RWPE1 (cell line): ENCODE measurements around the gene PDE4D.

Experiments used
- CTCF ChIA-PET: fragments of 350-600 bp; sonication (Branson Sonifier 250); formaldehyde crosslinking; extraction: SDS; loops from one replicate; lab custom pipeline; 2021; lab: Yijun Ruan, JAX
- POLR2A ChIA-PET: fragments of 400-600 bp; formaldehyde crosslinking; extraction: SDS; loops from one replicate; lab custom pipeline; 2020; ENCODE audit warnings: antibody characterized with exemption; ENCODE audit not compliant: low non-redundant PET; lab: Yijun Ruan, JAX
- DNase-seq: peaks from one replicate; pipeline ENCODE4 v3.0.0; 2012; ENCODE audit warnings: low spot score
- H3K27ac ChIP-seq: fragments of 450-650 bp; 2 replicates; pipeline ENCODE4 v1.5.1; 2017
- TF ChIP-seq, protein P1 (sequence below): fragments of 450-650 bp; conservative IDR thresholded peaks from 2 replicates; pipeline ENCODE4 v1.5.1; 2017; ENCODE audit warnings: low read depth, mild to moderate bottlenecking

Gene PDE4D

DNA sequence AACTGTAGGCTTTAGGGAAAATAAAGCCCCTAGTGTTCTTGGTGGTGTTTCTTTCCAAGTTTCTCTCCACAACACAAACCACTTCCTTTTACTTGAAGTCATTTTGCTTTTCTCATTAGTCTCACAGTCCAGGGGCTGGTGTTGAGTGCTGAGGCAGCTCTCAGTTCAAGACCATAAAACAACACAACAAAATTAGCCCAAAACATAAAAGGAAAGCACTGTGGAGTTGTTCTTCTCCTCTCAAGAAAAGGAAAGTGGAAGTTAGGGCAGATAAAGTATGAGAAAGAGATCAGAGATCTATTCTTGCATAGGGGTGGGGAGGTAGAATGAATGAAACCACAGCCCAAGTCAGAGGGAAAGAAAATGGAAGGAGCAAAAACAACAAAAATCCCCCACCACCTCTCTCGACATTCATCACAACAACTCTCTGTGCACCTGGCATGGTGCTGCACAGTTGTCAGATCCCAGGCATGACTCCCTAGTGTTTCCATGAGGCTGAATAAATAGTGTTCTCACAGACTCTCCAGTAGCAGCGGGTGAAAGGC, 740.8 kb downstream of the PDE4D start:
- no peak for DNase-seq
- ChIA-PET CTCF (no interaction called here), POLR2A (no interaction called here)
- TF ChIP-seq, protein P1, sequence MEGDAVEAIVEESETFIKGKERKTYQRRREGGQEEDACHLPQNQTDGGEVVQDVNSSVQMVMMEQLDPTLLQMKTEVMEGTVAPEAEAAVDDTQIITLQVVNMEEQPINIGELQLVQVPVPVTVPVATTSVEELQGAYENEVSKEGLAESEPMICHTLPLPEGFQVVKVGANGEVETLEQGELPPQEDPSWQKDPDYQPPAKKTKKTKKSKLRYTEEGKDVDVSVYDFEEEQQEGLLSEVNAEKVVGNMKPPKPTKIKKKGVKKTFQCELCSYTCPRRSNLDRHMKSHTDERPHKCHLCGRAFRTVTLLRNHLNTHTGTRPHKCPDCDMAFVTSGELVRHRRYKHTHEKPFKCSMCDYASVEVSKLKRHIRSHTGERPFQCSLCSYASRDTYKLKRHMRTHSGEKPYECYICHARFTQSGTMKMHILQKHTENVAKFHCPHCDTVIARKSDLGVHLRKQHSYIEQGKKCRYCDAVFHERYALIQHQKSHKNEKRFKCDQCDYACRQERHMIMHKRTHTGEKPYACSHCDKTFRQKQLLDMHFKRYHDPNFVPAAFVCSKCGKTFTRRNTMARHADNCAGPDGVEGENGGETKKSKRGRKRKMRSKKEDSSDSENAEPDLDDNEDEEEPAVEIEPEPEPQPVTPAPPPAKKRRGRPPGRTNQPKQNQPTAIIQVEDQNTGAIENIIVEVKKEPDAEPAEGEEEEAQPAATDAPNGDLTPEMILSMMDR: no peak
- H3K27ac ChIP-seq: no peak overlapping the region

DNA sequence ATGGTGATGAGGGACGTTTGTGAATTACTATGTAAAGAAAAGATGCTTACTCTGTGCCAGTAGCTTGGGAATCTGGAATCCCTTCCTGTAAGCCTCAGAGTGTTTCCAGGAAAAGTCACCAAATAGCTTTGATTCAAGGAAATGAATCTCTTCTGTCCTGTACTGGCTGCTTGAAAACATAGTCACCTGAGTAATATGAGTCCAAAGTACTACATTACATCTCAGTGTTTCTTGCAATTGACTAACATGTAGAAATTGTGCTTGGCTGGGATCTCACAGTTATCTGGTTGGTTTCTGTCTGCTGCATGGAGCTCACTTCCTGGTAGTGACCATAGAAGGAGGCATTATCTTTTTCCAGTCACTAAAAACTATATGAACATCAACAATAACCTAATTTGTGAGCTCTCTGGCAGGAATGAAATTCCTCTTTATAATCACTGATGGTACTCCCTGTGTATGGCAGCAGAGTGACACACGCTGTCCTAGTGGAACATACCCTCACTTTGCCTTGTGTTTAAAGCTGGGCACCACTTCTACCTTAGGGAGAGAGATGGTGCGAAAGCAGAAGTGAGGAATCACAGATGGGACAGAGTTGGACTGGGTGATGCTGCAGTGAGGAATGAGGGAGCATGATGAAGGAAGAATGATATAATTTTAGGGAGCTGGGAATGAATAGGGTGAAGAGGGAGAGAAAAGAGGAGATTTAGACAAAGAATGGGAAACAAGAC, 742.2 kb downstream of the PDE4D start:
- ChIA-PET POLR2A (no interaction called here), CTCF (interaction anchor here (0.8 to 0.9 kb wide), 3 partner anchors 8 to 355 kb away, joined by 3 to 6 read pairs (median 3); no protein-coding TSS in a partner anchor)
- H3K27ac ChIP-seq: no peak overlapping the region
- TF ChIP-seq, protein P1: no peak
- no peak for DNase-seq

DNA sequence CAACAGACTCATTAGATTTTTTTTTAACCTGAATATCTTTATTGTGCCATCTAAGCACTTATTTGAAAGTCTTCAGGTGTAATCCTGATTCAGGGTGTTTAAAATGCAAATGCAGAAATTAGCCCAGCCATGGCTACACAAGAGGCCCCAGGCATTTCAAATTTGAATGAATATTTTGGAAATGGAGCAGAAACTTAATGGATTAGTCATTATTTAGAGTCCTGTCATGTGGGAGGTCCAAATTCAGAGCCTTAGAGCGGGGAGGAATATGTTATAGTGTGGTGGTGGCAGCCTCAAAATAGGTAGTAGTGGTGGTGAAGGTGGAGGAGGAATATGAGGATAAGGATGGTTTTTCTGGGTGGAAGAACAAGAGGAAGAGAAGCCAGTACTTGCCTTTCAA, 743.7 kb downstream of the PDE4D start:
- DNase-seq: no peak
- TF ChIP-seq, protein P1: no peak
- H3K27ac ChIP-seq: no peak overlapping the region
- CTCF ChIA-PET: interaction anchor here (0.8 kb wide), 1 partner anchor 18 kb away, joined by 7 read pairs; no protein-coding TSS in a partner anchor
- POLR2A ChIA-PET: no interaction called here

DNA sequence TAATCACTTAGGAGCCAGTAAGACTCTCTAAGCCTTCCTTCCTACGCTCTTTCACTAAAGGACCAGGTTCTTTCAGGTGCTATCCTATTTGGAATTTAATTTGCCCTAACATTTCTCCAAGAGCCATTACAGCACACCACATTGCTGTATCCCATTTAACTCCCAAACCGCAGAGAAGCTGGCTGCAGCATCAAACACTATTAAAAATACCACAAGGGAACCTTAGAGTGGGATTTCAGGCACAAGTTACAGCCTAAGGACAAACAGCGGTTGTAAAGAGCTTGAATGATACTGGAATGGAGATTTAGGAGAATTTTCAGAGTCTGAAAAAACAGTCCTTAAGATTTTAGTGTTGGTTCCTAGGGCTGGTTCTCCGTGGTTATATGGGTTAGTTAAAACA, 744.3 kb downstream of the PDE4D start:
- H3K27ac ChIP-seq: no peak overlapping the region
- CTCF ChIA-PET: no interaction called here
- DNase-seq: no peak
- TF ChIP-seq, protein P1: no peak
- POLR2A ChIA-PET: no interaction called here

DNA sequence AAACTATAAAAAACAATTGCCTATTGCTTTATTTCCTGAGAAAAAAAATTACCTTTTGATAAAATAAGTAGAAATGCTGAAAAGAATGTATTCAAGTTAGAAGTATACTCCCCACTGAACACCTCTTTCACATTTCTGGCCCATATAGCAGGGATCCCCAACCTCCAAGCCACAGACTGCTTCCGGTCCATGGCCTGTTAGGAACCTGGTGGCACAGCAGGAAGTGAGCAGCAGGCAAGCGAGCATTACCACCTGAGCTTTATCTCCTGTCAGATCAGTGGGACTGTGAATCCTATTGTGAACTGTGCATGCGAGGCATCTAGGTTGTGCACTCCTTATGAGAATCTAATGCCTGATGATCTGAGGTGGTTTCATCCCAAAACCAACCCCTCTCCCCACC, 746.8 kb downstream of the PDE4D start:
- H3K27ac ChIP-seq: no peak overlapping the region
- ChIA-PET POLR2A (no interaction called here), CTCF (no interaction called here)
- TF ChIP-seq, protein P1: no peak
- DNase-seq: no peak

DNA sequence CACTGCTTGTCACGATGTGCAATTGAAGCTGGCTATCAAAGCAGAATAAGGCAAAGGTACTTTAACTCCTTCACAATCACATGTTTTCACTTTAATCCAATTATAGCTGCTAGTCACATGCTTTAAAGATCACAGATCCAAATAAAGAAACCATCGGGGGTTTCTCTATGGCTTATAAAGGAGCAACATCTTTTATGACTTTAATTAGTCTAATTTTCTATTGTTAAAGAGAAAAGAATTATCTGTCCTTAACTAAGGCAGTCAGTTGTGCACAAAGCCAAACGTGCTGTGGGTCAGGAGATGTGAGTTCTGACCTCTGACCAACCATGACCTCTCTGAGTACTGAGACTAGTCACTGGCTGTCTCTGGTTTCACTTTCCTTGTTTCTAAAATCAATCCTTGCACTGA, 749.6 kb downstream of the PDE4D start:
- H3K27ac ChIP-seq: no peak overlapping the region
- ChIA-PET POLR2A (no interaction called here), CTCF (no interaction called here)
- DNase-seq: no peak
- TF ChIP-seq, protein P1: no peak
